Heart right ventricle (tissue), 16 donors: Measurements from ENCODE around the gene LRRC25. TPM values are rescaled to one million over a fixed set of nuclear protein-coding genes. Genes with fewer than 3 reads are reported as not detected.
A peak's percentile ranks its signal among the peaks of the same experiment; 100 is the strongest.

Experiments used
- ATAC-seq, 8 donors: fragments of 200-7000 bp; cut with Tn5 transposase; one replicate each; pipeline ENCODE4 v1.9.1; 2020; ENCODE audit warnings: mild to moderate bottlenecking in 8 of 8, moderate library complexity in 8 of 8, moderate number of reproducible peaks in 1 of 8
- DNase-seq, 2 donors: peaks; one replicate each; pipeline ENCODE4 v3.0.0-alpha.2; 2020
- H3K27ac ChIP-seq, 10 donors: fragments of 200-600 bp; sonication (generic) in 2 of 10; one replicate each; pipeline versions ENCODE4 v1.5.0 to v1.8.0; 2020 to 2022; ENCODE audit warnings: mild to moderate bottlenecking in 3 of 10
- H3K27me3 ChIP-seq, 7 donors: fragments of 200-600 bp; one replicate each; pipeline ENCODE4 v1.8.0; 2021 to 2022; ENCODE audit warnings: mild to moderate bottlenecking in 2 of 7
- H3K36me3 ChIP-seq, 9 donors: fragments of 200-600 bp; sonication (generic) in 1 of 9; one replicate each; pipeline versions ENCODE4 v1.5.0 to v1.8.0; 2020 to 2022; ENCODE audit warnings: mild to moderate bottlenecking in 2 of 9
- H3K4me1 ChIP-seq, 9 donors: fragments of 200-600 bp; sonication (generic) in 1 of 9; one replicate each; pipeline versions ENCODE4 v1.5.0 to v1.8.0; 2020 to 2022; ENCODE audit warnings: mild to moderate bottlenecking in 4 of 9
- H3K4me3 ChIP-seq, 10 donors: fragments of 200-600 bp; sonication (generic) in 2 of 10; one replicate each; pipeline versions ENCODE4 v1.5.0 to v1.8.0; 2020 to 2022; ENCODE audit warnings: mild to moderate bottlenecking in 7 of 10, moderate library complexity in 2 of 10
- H3K9me3 ChIP-seq, 11 donors: fragments of 200-600 bp in 10 of 11; sonication (generic) in 2 of 11; one replicate each; pipeline versions ENCODE4 v1.5.0 to v1.8.0; 2013 to 2022; ENCODE audit warnings: mild to moderate bottlenecking in 2 of 11, control low read depth in 1 of 11, moderate library complexity in 1 of 11
- CTCF ChIP-seq, 9 donors: fragments of 200-600 bp; sonication (generic) in 2 of 9; IDR thresholded peaks; one replicate each; pipeline versions ENCODE4 v1.5.0 to v1.8.0; 2021 to 2022; ENCODE audit warnings: antibody characterized with exemption in 9 of 9, mild to moderate bottlenecking in 5 of 9, moderate library complexity in 1 of 9
- WGBS, 2 donors: extraction: QIAGEN DNeasy Blood & Tissue Kit; methylation state at CpG; one replicate each; pipeline ENCODE4 v1.1.7; 2013; ENCODE audit warnings: inconsistent platforms in 1 of 2; 5-methylcytosine and 5-hydroxymethylcytosine counted together
- intact Hi-C, 10 donors: fragments of 100-400 bp; cut with DNase I; formaldehyde crosslinking; loops; one replicate each; pipeline versions ENCODE4 v1.11.1 to v1.14.2; 2022
- polyA plus RNA-seq, 2 donors: library from polyadenylated mRNA; stranded (reverse); fragments of 200-250 nt; gene quantifications; one replicate each; pipeline ENCODE4 v1.2.3, GENCODE V29; 2013
- total RNA-seq, 10 donors: library from RNA; stranded (reverse); fragmentation: NEBNext Ultra II Directional in 3 of 10; extraction: Animal tissue kit (Norgen Biotek cat#: 25700) in 3 of 10; gene quantifications; one replicate each; pipeline versions ENCODE4 v1.2.1 to v1.2.4, GENCODE V29; 2021 to 2023
- donor health status: Arrhythmogenic right ventricular cardiomyopathy.
- donor health status: ischemic (EF 13 %, LVEDD 7.1; RV severe dilation, severe dysfunction).
- donor health status: healthy with polysubstance abuse.
- donor health status: DM: no; HTN: yes; CAD: no.
- donor health status: DM: no; HTN: no; CAD: no.
- donor health status: ischemic (EF 25% LVEDD 6.9; RV normal size, moderate dysfunction).
- donor health status: ischemic (EF 25% LVEDD 5.7; RV mildly dilated, moderate dysfunction).
- donor health status: healthy.
- donor health status: DM: yes; HTN: yes; CAD: no.
- donor health status: Ischemic cardiomyopathy.
- donor health status: ischemic (EF 35%, LVEDD 5.7; RV mildly dilated, moderate dysfunction).
- donor health status: nonischemic (EF 11% LVEDD 7.7; RV severe dilation, severe dysfunction).
- donor health status: DM: yes; HTN: yes; CAD: no.
- donor health status: PGD.
- donor health status: ischemic (EF 29% LVEDD 5.4; RV normal size, mild dysfunction).
- donor health status: nonischemic (EF 23%, LVEDD 6.1; RV moderate dilation, normal function).

LRRC25 gene
- total and polyA plus RNA-seq, 12 donors, result 0.57 to 13.3 (median 1.8) TPM

- H3K4me1 ChIP-seq, result peaks cover 0 to 62% (median 0%) of the 10 kb centered on the region in 9 donors
- H3K27ac ChIP-seq, result peak overlapping the region in 2 of 10 donors; percentile 33 to 88
- H3K9me3 ChIP-seq, result no peaks in the 10 kb centered on the region
- intact Hi-C loops, result loop anchor here in 2 of 10 donors (5.0 to 10.0 kb wide), 3 partner anchors 39 to 192 kb away; partner anchors contain the start of gene RAB3A (in 1 of the 2)
- H3K36me3 ChIP-seq, result peaks cover 0 to 11% (median 0%) of the 10 kb centered on the region in 9 donors
- peaks cover 0 to 15% (median 11%) of the 10 kb centered on the region in 7 donors for H3K27me3 ChIP-seq
- no peak for DNase-seq
- peak overlapping the region in 8 of 10 donors; percentile 0 to 65 (median 36) for H3K4me3 ChIP-seq
- peak in 3 of 8 donors; percentile 13 to 31 (median 30) for ATAC-seq
- WGBS, 2 donors, result 66 to 72% methylated on average over 37 of the region's 37 CpGs
- no peak for TF ChIP-seq CTCF (IDR thresholded peaks at IDR 0.05)
Measured at GRCh38 chr19:18396471-18397241, 766 bp downstream of the LRRC25 start.

- Histone ChIP-seq H3K27me3 (peaks cover 0 to 15% (median 11%) of the 10 kb centered on the region in 7 donors), H3K36me3 (peaks cover 0 to 36% (median 0%) of the 10 kb centered on the region in 9 donors), H3K4me1 (peaks cover 0 to 37% (median under 1%) of the 10 kb centered on the region in 9 donors), H3K9me3 (peaks cover 0 to 4% (median 0%) of the 10 kb centered on the region in 11 donors), H3K4me3 (peak overlapping the region in 3 of 10 donors; percentile 17 to 65 (median 18)), H3K27ac (peak overlapping the region in 4 of 10 donors; percentile 16 to 88 (median 25))
- DNase-seq (no peak), ATAC-seq (peak in 6 of 8 donors; percentile 3 to 40 (median 25))
- intact Hi-C loops, result loop anchor here in 2 of 10 donors (10.0 kb wide), 2 partner anchors 129 to 189 kb away; partner anchors contain the start of gene RAB3A (in 1 of the 2)
- WGBS, 2 donors, result 57 to 64% methylated on average over 7 of the region's 7 CpGs
- no peak for TF ChIP-seq CTCF (IDR thresholded peaks at IDR 0.05)
Measured at GRCh38 chr19:18393836-18394235, 3.6 kb downstream of the LRRC25 start.

- H3K27ac ChIP-seq, result peak overlapping the region in 3 of 10 donors; percentile 16 to 88 (median 31)
- intact Hi-C loops, result loop anchor here in 2 of 10 donors (10.0 kb wide), 2 partner anchors 128 to 188 kb away; partner anchors contain the start of gene RAB3A (in 1 of the 2)
- H3K4me3 ChIP-seq, result peak overlapping the region in 2 of 10 donors; percentile 18 to 65
- H3K36me3 ChIP-seq, result peaks cover 0 to 36% (median 0%) of the 10 kb centered on the region in 9 donors
- no peak for DNase-seq
- peaks cover 0 to 37% (median 9%) of the 10 kb centered on the region in 9 donors for H3K4me1 ChIP-seq
- no peak for TF ChIP-seq CTCF (IDR thresholded peaks at IDR 0.05)
- peaks cover 0 to 4% (median 0%) of the 10 kb centered on the region in 11 donors for H3K9me3 ChIP-seq
- WGBS, 2 donors, result 78 to 85% methylated on average over 5 of the region's 5 CpGs
- ATAC-seq, result no peak
- peaks cover 0 to 13% (median 10%) of the 10 kb centered on the region in 7 donors for H3K27me3 ChIP-seq
Measured at GRCh38 chr19:18392926-18393325, 4.5 kb downstream of the LRRC25 start.

- H3K4me3 ChIP-seq, result peak overlapping the region in 1 of 10 donors; percentile 65
- intact Hi-C loops, result loop anchor here in 2 of 10 donors (10.0 kb wide), 2 partner anchors 128 to 188 kb away; partner anchors contain the start of gene RAB3A (in 1 of the 2)
Measured at GRCh38 chr19:18392417-18392816, 5.0 kb downstream of the LRRC25 start.

More at GRCh38 chr19:18392417-18392816, 5.0 kb downstream of the LRRC25 start:
- TF ChIP-seq CTCF (IDR thresholded peaks at IDR 0.05), result no peak
- peaks cover 0 to 11% (median 7%) of the 10 kb centered on the region in 7 donors for H3K27me3 ChIP-seq
- peak overlapping the region in 1 of 10 donors; percentile 88 for H3K27ac ChIP-seq
- H3K9me3 ChIP-seq, result peaks cover 0 to 4% (median 0%) of the 10 kb centered on the region in 11 donors
- DNase-seq (no peak), ATAC-seq (peak in 7 of 8 donors; percentile 16 to 45 (median 26))
- 69 to 72% methylated on average over 11 of the region's 11 CpGs for WGBS, 2 donors
- H3K4me1 ChIP-seq, result peaks cover 0 to 37% (median 14%) of the 10 kb centered on the region in 9 donors
- H3K36me3 ChIP-seq, result peaks cover 0 to 36% (median 0%) of the 10 kb centered on the region in 9 donors
